ENCODE measurements around the gene ACKR2. TPM values are rescaled to one million over a fixed set of nuclear protein-coding genes. Genes with fewer than 3 reads are reported as not detected.
A peak's percentile ranks its signal among the peaks of the same experiment; 100 is the strongest.

ACKR2 gene
- total and polyA plus RNA-seq, 2 experiments from 2014 or later = 0.15 to 2.8 TPM

- no peak for TF ChIP-seq CTCF (IDR thresholded peaks at IDR 0.05; ENCODE audit: low read depth, low read length)
- Histone ChIP-seq H3K27me3 (no peaks in the 10 kb centered on the region), H3K27ac (no peak overlapping the region), H3K9me3 (ENCODE audit: low read depth) (no peaks in the 10 kb centered on the region), H3K36me3 (no peaks in the 10 kb centered on the region), H3K4me1 (ENCODE audit: low read depth) (no peaks in the 10 kb centered on the region), H3K4me3 (no peak overlapping the region)
- DNase-seq (ENCODE audit: low read depth in 1 of 2, low spot score in 1 of 2) = no peak
These were observed 99.4 kb downstream of the ACKR2 start for GRCh38 chr3:42908675-42909074.

GRCh38 chr3:42911551-42911950 lies 102.3 kb downstream of the ACKR2 start:
- Histone ChIP-seq H3K36me3 (no peaks in the 10 kb centered on the region), H3K4me1 (ENCODE audit: low read depth) (no peaks in the 10 kb centered on the region), H3K4me3 (no peak overlapping the region), H3K27me3 (no peaks in the 10 kb centered on the region), H3K9me3 (ENCODE audit: low read depth) (no peaks in the 10 kb centered on the region), H3K27ac (no peak overlapping the region)
- no peak for TF ChIP-seq CTCF (IDR thresholded peaks at IDR 0.05; ENCODE audit: low read depth, low read length)
- no peak for DNase-seq (ENCODE audit: low read depth in 1 of 2, low spot score in 1 of 2)

GRCh38 chr3:42914771-42915515 lies 105.7 kb downstream of the ACKR2 start:
- Histone ChIP-seq H3K27me3 (no peaks in the 10 kb centered on the region), H3K9me3 (ENCODE audit: low read depth) (no peaks in the 10 kb centered on the region), H3K4me3 (no peak overlapping the region), H3K4me1 (ENCODE audit: low read depth) (no peaks in the 10 kb centered on the region), H3K36me3 (no peaks in the 10 kb centered on the region), H3K27ac (no peak overlapping the region)
- TF ChIP-seq CTCF (IDR thresholded peaks at IDR 0.05; ENCODE audit: low read depth, low read length) = no peak
- peak in 1 of 2 donors; percentile 4 for DNase-seq (ENCODE audit: low read depth in 1 of 2, low spot score in 1 of 2)

Other genes with a start within 250 kb of the ACKR2 start
- 30.9 and 41.6 TPM in 2 replicates for gene SEC22C, start 227.5 kb upstream of the ACKR2 start, total RNA-seq
- gene SEC22C, start 227.5 kb upstream of the ACKR2 start, polyA plus RNA-seq = 31.6 and 43.6 TPM in 2 replicates
- 8.9 and 9.7 TPM in 2 replicates for gene SS18L2, start 218.6 kb upstream of the ACKR2 start, total RNA-seq
- 33.2 and 49.7 TPM in 2 replicates for gene SS18L2, start 218.6 kb upstream of the ACKR2 start, polyA plus RNA-seq
- gene NKTR, start 208.8 kb upstream of the ACKR2 start, total RNA-seq = 24.6 and 75.3 TPM in 2 replicates
- gene NKTR, start 208.8 kb upstream of the ACKR2 start, polyA plus RNA-seq = 50.5 and 79.5 TPM in 2 replicates
- 20.0 and 30.1 TPM in 2 replicates for gene ZBTB47, start 155.7 kb upstream of the ACKR2 start, total RNA-seq
- 4.1 and 5.4 TPM in 2 replicates for gene ZBTB47, start 155.7 kb upstream of the ACKR2 start, polyA plus RNA-seq
- 0.14 and 0.39 TPM in 2 replicates for gene KLHL40, start 123.9 kb upstream of the ACKR2 start, total RNA-seq
- 0.39 and 0.66 TPM in 2 replicates for gene KLHL40, start 123.9 kb upstream of the ACKR2 start, polyA plus RNA-seq
- gene HHATL, start 106.6 kb upstream of the ACKR2 start, total RNA-seq = 4.6 and 7.8 TPM in 2 replicates
- 8.1 and 17.4 TPM in 2 replicates for gene HHATL, start 106.6 kb upstream of the ACKR2 start, polyA plus RNA-seq
- gene CCDC13, start 36.2 kb upstream of the ACKR2 start, total RNA-seq = 1.5 and 3.3 TPM in 2 replicates
- gene CCDC13, start 36.2 kb upstream of the ACKR2 start, polyA plus RNA-seq = 2.8 and 3.1 TPM in 2 replicates
- gene HIGD1A, start 5.0 kb upstream of the ACKR2 start, total RNA-seq = 121 and 167 TPM in 2 replicates
- gene HIGD1A, start 5.0 kb upstream of the ACKR2 start, polyA plus RNA-seq = 352 and 445 TPM in 2 replicates
- gene CYP8B1, start 66.4 kb downstream of the ACKR2 start, total RNA-seq = not detected in 2 replicates
- gene CYP8B1, start 66.4 kb downstream of the ACKR2 start, polyA plus RNA-seq = not detected in 2 replicates
- gene ZNF662, start 96.7 kb downstream of the ACKR2 start, total RNA-seq = 0.14 and 0.21 TPM in 2 replicates
- gene ZNF662, start 96.7 kb downstream of the ACKR2 start, polyA plus RNA-seq = 0.04 TPM in 1 of 2 replicates, not detected in the other
- 0.78 and 0.80 TPM in 2 replicates for gene GASK1A, start 169.9 kb downstream of the ACKR2 start, total RNA-seq
- 0.22 and 0.66 TPM in 2 replicates for gene GASK1A, start 169.9 kb downstream of the ACKR2 start, polyA plus RNA-seq

Measured in cardiac muscle cell (in vitro differentiated cells and primary cell).